T-helper 22 cell (primary cell): ENCODE results near the gene FAHD2A.
"Not testable (repeated sequence)": the region's sequence is repeated elsewhere in the genome, so short reads cannot be mapped to it uniquely, and the experiment has no call there.

Source experiments
- DNase-seq: peaks from one replicate; pipeline ENCODE4 v3.0.0-alpha.2; 2020; ENCODE audit warnings: low read depth

FAHD2A gene

DNA sequence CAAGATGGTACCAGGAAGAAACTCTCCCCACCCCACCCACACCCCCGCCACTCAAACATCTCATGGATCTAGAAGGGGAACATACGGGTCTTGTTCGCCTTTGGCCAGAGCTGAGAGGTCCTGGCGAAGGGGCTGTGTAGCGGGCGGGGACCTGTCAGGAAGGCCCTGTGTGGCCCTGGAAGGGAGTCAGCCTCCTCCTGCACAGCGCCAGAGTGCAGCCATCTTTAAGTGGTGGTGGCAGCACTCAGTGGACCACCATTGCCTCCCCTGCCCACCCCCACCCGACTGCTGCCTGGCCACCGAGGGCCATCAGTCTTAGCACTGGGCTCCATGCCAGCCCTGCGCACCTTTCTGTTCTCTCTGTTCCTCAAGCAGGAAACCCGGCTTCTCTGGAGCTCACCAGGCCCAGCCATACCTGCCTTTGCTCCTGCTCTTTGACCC lies 11.6 kb upstream of the FAHD2A start:
- no peak for DNase-seq

DNA sequence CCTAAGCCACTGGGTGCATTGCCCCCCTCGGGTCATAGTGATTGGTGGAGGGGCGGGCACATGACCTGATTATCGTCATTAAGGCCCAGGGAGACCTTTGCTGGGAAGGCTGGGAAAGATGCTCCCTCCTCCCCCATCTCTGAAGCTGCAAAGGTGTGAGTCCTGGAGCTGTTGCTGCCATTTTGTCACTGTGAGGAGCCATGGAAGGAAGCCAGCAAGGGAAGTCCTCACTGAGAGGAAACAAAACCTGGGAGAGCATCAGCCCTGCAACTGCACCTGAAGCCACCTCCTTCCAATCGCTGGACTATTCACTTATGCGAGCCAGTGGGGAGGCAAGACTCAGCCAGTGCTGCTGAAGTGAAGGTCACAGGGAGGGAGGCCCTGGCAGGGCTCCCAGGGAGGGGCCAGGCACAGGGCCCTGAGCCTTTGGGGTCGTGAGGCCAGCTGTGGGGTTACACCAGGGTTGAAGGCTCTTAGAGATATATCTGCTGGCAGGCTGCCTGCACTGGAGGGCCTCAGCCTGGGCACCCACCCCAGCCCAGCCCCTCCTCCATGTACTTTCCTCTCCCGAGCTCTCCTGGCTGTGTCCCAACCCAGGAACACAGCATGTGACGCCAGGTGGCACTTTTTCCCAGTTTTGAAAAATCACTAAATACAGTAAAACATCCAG lies 10.7 kb upstream of the FAHD2A start:
- DNase-seq = no peak

DNA sequence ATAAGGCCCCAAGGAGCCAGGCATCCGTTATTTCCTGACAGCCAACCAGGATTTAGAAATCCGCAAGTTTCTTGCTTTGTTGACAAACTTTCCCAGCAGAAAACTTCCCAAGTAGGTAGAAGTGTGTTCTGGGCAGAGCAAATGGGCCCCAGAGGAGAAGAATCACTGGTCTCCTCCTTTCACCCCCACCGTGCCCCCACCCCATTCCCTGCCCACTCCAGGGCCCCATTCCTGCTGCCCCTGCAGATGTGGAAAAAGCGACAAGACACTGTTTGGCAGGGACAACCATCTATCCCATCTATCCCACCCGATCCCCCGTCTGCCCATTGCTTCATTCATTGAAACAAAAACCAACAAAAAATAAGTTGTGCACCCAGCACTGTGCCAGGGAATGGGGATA lies 10.2 kb upstream of the FAHD2A start:
- DNase-seq = no peak

DNA sequence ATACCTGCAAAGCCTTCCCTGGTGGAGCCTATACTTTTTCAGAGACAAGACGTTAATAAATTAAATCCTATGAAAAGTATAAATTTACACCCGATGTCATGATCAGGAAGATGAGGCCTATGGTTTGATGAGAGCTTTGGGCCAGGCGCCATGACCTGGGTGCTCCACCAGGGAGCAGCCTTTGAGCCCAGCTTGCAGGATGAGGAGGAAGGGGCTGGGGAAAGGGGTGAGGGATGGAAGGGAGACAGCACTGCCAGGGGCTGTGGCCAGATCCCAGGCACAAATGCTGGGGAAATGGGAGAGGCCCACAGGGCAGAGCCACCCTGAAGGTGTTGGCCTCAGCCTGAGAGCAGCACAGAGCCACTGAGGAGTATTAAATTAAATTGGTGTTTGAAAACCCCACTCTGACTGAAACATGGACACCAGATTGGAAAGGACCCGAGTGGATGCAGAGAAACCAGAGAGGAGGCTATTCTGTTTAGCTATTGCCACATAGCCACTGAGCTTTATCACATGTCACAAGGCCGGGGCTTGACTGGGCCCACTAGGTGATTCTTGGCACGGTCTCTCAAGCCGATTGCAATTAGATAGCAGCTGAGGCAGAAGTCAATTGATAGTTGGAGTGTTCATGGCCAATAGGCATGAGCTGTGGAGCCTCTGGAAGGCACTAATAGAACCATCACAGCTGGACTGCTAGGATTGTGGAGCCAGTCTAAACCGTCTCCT lies 9.6 kb upstream of the FAHD2A start:
- DNase-seq = no peak

DNA sequence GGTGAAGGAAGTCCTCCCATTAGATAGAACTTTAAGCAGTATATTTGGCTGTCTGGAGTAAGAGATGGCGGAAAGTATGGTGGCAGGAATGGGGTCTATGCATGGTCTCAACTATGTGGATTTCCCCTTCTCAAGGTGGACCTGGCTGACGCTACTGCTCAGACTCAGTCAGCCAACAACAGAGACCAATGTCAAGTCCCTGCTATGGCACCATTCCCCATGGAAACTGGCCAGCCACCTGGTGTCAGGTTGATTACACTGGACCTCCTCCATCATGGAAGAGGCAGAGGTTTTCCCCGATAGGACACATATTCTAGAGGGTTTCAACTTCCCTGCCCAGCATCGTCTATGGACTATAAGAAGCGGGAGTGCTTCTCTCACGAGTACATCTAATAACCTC lies 8.6 kb upstream of the FAHD2A start:
- DNase-seq = no peak

DNA sequence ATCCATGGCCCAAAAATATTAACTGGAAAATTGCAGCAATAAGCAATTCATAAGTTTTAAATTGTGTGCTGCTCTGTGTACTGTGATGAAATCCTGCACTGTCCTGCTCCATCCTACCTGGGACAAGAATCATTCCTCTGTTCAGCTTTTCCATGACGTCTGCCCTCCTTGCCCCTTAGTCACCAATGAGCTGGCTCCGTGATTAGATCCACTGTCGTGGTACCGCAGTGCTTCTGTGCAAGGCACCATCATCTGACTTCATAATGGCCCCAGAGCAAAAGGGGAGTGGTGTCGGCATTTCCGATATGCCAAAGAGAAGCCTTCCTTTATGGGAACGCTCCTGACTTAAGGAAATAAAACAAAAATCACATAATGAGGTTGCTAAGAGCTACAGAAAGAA lies 3.4 kb upstream of the FAHD2A start:
- no peak for DNase-seq

DNA sequence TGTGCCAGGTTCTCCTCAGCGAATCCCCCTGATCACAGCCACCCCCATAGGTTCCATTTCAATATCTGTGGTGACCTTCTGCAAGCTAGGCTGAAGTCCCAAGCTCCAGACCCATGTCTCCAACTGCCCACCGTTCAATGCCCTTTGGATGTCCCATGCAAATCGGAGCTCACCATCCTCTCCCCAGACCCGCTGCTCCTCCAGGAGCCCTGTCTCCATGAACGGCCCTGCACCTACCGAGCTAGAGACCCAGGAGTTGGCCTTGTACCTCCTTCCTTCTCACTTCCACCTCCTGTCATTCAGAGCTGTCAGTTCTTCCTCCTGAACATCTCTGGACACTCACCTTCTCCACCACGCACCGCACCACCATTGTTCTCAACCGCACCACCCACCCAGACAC lies 1.0 kb upstream of the FAHD2A start:
- no peak for DNase-seq

DNA sequence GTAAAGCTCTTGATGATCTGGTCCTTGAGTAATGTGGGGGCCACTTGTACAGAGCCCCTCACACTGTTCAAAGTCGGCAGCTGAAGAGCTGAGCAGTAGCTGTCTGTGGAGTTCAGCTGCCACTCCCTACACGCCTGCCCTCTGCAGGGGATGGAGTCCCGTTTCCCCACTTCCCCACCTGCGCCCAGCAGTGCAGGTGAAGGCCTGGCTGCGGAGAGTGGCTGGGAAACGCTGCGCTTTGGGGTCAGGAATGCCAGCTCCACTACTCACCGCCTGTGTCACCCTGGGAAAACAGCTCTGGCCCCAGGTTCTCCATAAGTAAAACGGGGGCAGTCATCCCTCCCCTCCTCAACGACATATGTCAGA lies 521 bp upstream of the FAHD2A start:
- DNase-seq = not testable (repeated sequence)

DNA sequence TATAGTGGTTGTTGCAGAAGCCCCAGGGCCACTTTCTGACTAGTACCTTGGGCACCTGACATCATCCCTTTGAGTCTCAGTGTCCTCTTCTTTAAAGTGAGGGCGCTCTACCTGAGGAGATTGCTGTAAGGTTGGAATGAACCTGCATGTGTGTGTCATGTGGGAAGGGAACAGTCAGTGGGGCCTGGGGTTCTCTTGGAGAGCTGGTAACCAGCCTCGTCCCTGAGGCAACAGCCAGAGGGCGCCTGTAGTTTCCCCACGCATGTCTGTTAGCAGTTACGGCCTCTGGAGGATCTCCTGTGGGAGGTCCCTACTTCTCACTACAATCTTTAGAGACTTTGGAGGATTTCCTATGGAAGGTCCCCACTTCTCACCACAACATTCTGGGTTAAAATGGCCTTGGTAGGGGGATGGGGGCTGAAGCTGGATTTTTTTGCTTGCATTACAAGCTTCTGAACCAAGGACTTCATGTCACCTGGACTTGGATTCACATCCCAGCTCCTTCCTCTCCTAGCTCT lies 755 bp downstream of the FAHD2A start:
- DNase-seq = not testable (repeated sequence)

DNA sequence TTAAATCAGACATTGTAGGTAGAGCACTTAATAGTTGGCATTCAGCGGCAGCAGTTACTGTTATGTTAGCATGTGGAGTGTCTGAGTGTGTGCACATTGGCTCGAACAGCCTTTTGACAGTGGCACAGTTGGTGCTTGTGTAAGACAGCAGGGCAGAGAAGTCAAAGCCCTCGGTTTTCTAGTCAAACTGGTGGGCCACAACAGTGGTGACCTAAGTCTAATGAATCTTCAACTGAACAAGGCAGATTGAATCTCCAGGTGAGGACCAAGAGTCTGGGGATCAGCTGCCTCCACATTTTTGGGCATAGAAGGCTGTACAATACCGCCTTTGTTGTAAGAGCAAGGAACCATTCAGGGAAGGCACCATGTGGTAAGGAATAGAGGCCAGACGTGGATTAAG lies 1.3 kb downstream of the FAHD2A start:
- DNase-seq = not testable (repeated sequence)

DNA sequence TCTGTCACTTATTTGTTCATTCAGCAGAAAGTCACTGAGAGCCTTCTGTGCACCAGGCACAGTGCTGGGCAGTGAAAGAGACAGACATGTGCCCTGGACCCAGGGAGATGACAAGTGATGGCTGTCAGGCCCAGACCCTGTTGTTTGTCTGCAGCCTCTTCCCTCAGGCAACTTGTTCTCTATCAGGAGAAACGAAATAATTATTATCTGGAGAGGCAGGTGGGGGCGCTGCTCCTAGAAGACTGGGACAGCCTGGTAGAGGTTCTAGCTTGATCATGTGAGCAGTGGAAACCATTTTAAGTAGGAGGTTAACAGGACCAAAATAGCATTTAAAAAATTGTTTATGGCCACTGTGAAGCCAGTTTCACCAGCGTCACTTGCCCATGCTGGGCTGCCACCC lies 2.2 kb downstream of the FAHD2A start:
- DNase-seq = not testable (repeated sequence)

DNA sequence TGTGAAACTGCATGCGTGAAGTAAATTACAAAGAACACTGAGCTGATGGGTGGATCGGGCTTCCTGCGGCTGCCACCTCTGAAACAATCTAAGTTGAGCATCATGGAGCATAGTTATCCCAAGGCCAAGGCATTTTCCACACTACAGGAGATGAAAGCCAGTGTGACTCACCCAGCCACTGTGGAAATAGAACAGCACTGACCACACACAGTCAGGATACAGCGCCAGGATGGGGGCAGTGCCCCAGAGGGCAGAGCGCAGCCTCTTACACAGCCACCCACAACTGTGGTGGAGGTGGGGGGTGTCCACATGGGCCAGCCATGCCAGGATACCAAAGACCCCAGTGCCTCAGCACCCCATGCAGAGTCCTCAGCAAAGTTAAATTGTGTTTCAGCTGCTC lies 8.7 kb downstream of the FAHD2A start:
- not testable (repeated sequence) for DNase-seq

DNA sequence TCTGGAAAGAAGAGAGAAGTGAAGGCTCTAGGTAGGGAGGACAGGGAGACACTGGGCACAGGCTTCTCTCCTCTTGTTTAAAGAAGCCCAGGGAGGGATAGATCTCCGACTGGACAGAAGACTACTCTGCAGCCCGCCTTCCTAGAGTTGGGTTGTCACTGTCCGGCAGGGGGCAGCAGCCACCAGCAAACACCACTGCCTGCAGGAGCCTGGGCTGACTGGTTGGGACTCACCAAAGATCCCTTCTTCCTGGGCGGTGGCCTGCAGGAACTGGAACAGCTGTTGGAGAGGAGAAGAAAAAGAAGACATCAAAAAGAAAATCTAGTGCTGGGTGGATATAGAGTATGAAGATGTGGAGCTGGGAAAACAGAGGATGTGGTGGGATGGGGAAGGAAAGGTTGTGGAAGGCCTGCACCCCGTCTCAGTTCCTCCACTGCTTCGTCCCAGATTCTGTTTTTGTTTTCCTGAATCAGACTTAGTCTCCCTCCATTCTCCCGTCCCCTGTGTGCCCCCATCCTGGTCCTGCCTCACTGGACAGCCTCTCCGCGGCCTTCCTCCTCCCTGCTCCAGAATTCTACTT lies 11.6 kb downstream of the FAHD2A start:
- DNase-seq = not testable (repeated sequence)

DNA sequence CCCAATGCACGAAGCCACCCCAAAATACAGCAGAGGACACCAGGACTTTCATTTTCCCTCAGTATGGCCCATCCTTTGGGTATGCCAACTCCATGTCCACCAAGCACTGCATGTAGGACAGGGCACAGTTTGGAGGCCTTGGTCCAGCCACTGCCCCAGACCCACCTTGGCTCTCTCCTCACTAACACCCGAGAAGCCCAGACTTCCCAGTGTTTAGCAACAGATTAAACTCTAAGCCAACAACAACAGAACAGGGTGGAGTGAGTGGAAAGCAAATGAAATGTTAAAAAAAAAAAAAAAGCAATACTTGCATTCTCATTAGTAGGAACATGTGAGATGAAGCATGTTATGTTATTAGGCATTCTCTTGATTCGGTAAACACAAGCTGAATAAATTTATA lies 12.6 kb downstream of the FAHD2A start:
- not testable (repeated sequence) for DNase-seq

DNA sequence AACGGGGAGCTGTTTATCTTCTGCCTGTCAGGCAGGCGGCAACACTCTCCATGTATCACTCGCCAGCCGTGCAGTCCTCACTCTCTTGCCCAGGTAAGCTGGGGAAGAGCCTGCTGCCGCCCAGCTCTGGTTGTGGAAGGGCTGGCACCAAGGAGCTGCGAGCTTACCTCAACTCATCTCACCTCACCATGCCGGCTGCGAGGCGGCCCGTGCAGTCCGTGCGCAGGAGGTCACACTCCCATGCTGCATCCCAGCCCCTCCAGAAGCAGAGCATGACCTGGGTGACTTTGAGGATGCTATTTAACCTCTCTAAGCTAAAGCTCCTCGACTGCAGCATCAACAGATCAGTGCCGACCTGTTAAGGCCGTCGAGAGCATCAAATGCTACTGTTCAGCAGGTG lies 13.1 kb downstream of the FAHD2A start:
- DNase-seq = not testable (repeated sequence)

DNA sequence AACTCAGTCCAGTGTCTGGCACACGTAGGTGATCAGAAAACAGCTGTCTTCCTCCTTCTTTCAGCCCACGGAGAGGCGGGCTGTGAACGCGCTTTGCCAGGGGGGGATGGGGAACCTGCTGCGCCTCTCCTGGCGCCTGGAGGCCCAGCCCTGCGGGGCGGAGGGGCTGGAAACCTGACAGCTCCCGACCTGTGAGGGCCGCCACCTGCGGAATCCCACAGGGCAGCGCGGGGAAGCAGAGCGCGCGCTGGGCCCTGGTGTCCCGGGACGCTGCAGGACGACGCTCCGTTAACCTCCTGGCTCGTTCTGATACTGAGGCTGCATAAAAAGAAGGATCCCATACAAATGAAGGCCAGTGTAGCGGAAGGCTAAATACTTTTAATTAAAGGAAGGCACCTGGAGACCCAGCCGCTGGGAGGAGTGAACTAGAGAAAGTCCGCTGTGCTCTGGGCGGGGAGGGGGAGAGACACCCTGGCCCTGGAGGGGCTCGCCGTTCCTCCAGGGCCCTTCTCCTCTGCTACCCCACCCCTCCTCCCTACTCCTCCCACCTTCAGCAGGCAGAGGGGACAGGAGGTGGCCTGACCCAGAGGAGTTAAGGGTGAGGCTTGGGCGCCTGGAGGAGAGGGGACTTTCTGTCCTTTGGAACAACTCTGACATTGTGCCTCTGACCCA lies 24.8 kb downstream of the FAHD2A start:
- DNase-seq = not testable (repeated sequence)

DNA sequence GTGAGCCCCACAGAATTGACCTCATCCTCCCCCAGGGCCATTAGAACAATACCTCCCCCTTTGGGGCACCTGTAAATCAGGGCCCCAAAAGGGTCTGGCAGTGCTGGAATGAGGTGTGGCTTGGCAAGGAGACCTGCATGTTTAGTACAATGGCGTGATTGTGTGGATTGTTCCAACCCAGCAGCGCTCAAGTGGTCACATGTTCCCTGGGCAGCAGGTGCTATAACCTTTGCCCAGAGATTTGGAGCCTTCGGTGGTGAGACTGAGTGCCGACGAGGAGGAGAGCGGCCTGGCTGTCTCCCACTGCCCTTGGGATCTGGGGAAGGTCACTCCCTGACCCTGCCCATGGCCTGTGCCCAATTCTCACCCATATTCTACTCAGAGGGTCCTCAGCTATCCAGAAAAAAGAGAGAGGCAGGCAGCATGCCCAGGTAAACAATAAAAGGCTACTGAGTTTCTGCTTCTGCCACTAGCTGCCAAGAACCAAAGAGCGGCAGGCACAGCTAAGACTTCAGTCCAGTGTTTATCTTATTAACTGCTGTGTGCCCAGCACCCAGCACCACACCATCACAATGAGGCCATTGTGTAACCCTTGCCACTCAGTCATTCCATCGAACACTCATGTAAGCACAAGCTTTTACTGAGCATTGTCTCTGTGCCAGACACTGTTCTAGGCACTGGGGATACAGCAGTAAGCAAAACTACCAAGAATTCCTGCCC lies 27.4 kb downstream of the FAHD2A start:
- not testable (repeated sequence) for DNase-seq

DNA sequence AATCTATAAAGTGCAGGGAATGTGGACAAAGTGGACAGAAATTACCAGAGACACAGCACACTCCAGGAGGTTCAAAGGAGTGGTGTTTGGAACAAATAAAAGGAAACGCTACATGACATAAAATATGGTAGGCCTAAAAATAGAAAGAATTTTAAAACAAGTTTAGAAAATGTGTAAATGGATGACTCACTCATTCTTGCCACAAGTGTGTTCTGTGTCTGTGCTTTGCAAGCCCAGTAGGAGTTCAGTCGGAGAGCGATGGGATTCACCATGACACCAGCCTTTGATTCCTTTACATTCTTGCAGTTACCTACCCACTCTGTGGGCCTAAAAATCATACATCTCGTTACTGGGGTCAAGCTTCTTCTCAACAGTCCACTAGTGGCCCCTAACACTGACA lies 30.9 kb downstream of the FAHD2A start:
- not testable (repeated sequence) for DNase-seq

DNA sequence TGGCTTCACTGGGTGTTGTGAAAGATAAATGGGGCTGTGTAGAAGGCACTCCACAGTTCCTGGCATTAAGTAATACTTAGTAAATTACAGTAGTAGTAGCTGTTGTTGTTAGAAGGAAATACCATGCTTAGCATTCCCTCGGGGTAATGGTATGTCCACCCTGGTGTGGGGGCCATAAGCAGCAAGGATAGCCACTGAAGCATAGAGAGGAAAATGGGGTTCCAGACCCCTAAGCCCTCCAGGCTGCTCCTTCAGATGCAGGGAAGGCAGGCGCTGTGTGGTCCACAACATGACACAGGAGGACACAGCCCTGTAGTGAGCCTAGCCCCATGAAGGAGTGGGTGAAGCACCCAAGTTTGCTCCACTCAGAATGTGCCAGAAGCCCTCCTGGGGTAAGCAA lies 31.5 kb downstream of the FAHD2A start:
- DNase-seq = not testable (repeated sequence)

DNA sequence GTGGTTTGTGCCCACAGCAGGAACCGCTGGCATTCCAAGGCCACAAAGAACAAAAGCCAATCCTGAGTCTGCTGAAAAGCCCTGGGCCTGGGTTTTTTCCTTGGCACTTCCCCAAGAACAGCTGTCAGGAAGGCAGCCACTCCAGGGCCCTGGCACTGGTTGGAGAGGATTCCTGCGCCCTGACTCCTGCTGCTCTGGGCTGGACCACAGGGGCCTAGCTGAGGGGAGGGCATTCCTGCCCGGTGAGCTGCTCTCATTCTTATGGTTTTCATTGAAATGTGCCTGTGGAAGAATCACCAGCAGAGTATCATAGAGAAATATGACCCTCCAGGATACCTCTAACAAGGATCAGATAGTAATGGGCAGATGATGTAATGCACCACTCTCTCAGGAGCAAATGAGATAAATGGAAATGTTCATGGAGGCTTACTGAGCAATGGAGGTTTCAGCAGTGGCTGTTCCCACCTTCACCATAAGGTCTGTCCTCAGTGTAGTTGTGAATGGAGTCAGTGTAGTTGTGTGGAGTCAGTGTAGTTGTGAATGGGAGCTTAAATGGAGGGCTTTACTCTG lies 32.1 kb downstream of the FAHD2A start:
- not testable (repeated sequence) for DNase-seq

DNA sequence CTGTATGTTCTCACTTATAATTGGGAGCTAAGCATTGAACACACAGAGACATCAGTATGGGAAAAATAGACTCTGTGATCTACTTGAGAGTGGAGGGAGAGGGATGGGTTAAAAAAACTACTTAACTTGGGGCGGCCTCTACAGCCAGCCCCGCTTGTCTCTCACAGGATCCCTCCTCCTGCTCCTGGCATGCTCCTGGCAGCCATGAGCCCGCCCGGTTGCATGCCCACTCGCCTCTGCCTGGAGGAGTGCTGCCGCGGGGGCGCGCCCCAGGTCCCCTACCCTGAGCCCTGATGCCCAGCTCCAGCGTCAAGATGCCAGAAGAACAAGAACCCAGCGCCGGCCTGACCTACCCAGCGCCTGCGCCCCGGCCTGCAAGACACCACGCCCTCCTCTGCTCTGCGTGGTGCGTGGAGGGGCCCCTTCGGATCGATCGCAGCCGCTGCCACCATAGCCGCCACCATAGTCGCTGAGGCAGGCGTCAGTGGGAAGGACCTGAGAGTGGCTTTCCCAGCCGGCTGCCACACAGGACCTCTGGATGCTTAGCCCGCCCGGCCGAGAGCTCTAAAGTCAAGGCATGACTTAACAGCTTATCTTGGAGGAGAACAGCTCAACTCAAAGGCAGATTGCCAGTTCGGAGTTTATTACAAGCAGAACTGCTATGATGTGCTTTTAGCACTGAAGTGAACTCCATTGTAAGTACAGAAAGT lies 32.8 kb downstream of the FAHD2A start:
- DNase-seq = not testable (repeated sequence)
